ENCODE measurements around the gene MIGA2. TPM values are rescaled to one million over a fixed set of nuclear protein-coding genes. Genes with fewer than 3 reads are reported as not detected.

Gene MIGA2
- total and polyA plus RNA-seq, 2 of the 4 experiments (the other 2 are of a cell fraction): 12.5 to 25.3 TPM

GRCh38 chr9:129095908-129096307 is 59.5 kb downstream of the MIGA2 start:
- Histone ChIP-seq H4K91ac (ENCODE audit: insufficient read depth, low read depth, low read length) (no peak overlapping the region), H3K9me1 (ENCODE audit: insufficient read depth, low read length) (no peaks in the 10 kb centered on the region), H2BK5ac (ENCODE audit: low read depth, low read length, poor library complexity, severe bottlenecking) (no peak overlapping the region), H2BK120ac (ENCODE audit: low read depth, low read length) (no peak overlapping the region), H4K20me1 (ENCODE audit: insufficient read depth, low read length) (no peaks in the 10 kb centered on the region), H2AK9ac (replicated peaks; ENCODE audit: low read depth, low read length, poor library complexity) (no peak overlapping the region), H3K9me3 (ENCODE audit: control insufficient read depth, insufficient read depth, low read length) (no peaks in the 10 kb centered on the region), H3K4me2 (ENCODE audit: low read depth, low read length) (no peak overlapping the region), H2BK20ac (ENCODE audit: low read depth, low read length) (no peak overlapping the region), H3K27ac (ENCODE audit: insufficient read depth, low read length) (no peak overlapping the region), H3K9ac (ENCODE audit: low read depth, low read length) (no peak overlapping the region), H4K8ac (ENCODE audit: low read depth in 2 of 2, low read length in 2 of 2) (no peak overlapping the region), H3K18ac (ENCODE audit: low read depth, low read length) (no peak overlapping the region), H3K4ac (ENCODE audit: low read depth, low read length) (no peak overlapping the region), H3K4me1 (ENCODE audit: control insufficient read depth, insufficient read depth, low read length) (no peaks in the 10 kb centered on the region), H2BK15ac (ENCODE audit: low read depth, low read length) (no peak overlapping the region), H2AK5ac (ENCODE audit: low read depth, low read length) (no peak overlapping the region), H3K36me3 (ENCODE audit: control insufficient read depth, insufficient read depth, low read length) (peaks cover 32% of the 10 kb centered on the region), H3K14ac (replicated peaks; ENCODE audit: low read depth, low read length) (no peak overlapping the region), H3K56ac (ENCODE audit: extremely low read depth, insufficient read depth, low read length) (no peak overlapping the region), H2AFZ (replicated peaks; ENCODE audit: low read length, poor library complexity) (no peak overlapping the region), H3K4me3 (ENCODE audit: insufficient read depth, low read depth, low read length) (no peak overlapping the region), H4K5ac (ENCODE audit: low read depth, low read length) (no peak overlapping the region), H3K79me1 (ENCODE audit: low read depth in 1 of 2, low read length in 2 of 2) (no peaks in the 10 kb centered on the region), H3K23ac (ENCODE audit: low read depth, low read length) (no peak overlapping the region), H3K27me3 (ENCODE audit: control insufficient read depth, insufficient read depth, low read length) (no peaks in the 10 kb centered on the region)
- TF ChIP-seq, protein P1, sequence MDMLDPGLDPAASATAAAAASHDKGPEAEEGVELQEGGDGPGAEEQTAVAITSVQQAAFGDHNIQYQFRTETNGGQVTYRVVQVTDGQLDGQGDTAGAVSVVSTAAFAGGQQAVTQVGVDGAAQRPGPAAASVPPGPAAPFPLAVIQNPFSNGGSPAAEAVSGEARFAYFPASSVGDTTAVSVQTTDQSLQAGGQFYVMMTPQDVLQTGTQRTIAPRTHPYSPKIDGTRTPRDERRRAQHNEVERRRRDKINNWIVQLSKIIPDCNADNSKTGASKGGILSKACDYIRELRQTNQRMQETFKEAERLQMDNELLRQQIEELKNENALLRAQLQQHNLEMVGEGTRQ (IDR thresholded peaks at IDR 0.05; ENCODE audit: low read depth, low read length): no peak
- BruUV-seq (replicated peaks): no TSS peak
- dilution Hi-C loops (cut with HindIII; ENCODE audit: low sequenced_read_pairs, unreplicated experiment) (no loop called here), intact Hi-C loops (cut with micrococcal nuclease) (no loop called here), in situ Hi-C loops (cut with MboI; ENCODE audit: low sequenced_read_pairs) (no loop called here)
- POLR2A ChIA-PET (ENCODE audit: unreplicated experiment): no interaction called here
- no peak for ATAC-seq (ENCODE audit: low read depth)
- no peak for DNase-seq
- WGBS, 2 experiments (ENCODE audit: extremely low coverage in 2 of 2, insufficient read length in 1 of 2): 100% methylated on average over 2 of the region's 12 CpGs; no CpG with 5 or more reads in 1 of the 2 experiments
- CTCF ChIA-PET: no interaction called here

Data from IMR-90 (cell line).